ENCODE data around the gene DLG1. TPM values are rescaled to one million over a fixed set of nuclear protein-coding genes. Genes with fewer than 3 reads are reported as not detected.

The DLG1 gene
- polyA plus RNA-seq, 1 experiment = 58.9 TPM

DNA sequence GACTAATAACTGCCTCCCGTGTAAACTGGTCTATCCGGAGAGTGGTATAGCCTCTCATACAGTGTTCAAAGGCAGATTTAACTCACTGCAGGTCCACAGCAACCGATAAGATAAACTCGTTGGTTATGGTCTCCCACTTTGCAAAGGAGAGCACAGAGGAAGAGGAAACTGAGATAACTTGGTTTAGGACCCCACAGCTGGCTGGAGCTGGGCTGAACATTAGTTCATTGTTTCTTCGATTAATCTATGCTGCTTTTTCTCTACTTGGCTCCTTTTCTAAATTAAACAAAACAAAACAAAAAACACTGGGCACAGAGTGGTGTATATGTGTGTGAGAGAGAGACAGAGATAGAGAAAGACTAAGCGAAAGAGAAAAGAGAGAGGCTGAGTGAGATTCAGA, 5.0 kb upstream of the DLG1 start:
- Histone ChIP-seq H3K27me3 (ENCODE audit: control insufficient read depth, insufficient read depth, low read length) (no peaks in the 10 kb centered on the region), H3K9me3 (ENCODE audit: control insufficient read depth, insufficient read depth, low read length) (no peaks in the 10 kb centered on the region), H3K4me3 (ENCODE audit: low read depth, low read length) (no peak overlapping the region), H3K27ac (ENCODE audit: low read depth, low read length) (no peak overlapping the region)
- no peak for DNase-seq (ENCODE audit: low read depth, low spot score)
- TF ChIP-seq, protein P1, sequence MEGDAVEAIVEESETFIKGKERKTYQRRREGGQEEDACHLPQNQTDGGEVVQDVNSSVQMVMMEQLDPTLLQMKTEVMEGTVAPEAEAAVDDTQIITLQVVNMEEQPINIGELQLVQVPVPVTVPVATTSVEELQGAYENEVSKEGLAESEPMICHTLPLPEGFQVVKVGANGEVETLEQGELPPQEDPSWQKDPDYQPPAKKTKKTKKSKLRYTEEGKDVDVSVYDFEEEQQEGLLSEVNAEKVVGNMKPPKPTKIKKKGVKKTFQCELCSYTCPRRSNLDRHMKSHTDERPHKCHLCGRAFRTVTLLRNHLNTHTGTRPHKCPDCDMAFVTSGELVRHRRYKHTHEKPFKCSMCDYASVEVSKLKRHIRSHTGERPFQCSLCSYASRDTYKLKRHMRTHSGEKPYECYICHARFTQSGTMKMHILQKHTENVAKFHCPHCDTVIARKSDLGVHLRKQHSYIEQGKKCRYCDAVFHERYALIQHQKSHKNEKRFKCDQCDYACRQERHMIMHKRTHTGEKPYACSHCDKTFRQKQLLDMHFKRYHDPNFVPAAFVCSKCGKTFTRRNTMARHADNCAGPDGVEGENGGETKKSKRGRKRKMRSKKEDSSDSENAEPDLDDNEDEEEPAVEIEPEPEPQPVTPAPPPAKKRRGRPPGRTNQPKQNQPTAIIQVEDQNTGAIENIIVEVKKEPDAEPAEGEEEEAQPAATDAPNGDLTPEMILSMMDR (IDR thresholded peaks at IDR 0.05; ENCODE audit: low read depth, low read length) = no peak
- ChIA-PET CTCF (no interaction called here), POLR2A (interaction anchor here (1.0 kb wide), 1 partner anchor 8 kb away, joined by 3 read pairs; no protein-coding TSS in a partner anchor)

DNA sequence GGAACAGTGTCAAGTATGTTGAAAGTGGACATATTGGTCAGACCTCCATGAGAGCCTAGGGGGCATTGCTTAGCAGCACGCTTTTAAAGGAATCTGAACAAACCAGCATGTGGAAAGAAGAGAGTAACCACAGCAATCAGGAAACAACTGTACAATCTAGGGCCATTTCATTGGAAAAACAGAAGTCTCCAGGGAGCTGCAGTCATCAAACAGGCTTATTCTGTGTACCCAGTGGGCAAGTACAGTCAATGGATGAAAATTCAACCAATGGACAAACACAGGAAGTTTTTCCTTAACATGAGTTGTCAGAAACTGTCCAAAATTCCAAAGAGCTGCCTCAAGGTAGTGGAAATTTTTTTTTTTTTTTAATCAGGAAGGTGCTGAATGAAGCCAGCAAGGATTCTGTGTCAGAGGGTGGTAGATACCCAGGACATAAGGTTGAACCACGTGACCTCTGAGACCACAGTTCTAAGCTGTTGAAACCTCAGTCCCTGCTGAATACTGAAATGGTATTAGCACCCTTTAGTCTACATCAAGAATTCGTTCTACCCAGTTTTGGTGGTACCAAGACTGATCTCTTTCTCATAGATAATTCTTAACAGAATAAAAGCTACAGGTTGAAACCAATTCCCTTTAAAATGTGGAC, 4.4 kb upstream of the DLG1 start:
- TF ChIP-seq, protein P1 (IDR thresholded peaks at IDR 0.05; ENCODE audit: low read depth, low read length) = no peak
- Histone ChIP-seq H3K27ac (ENCODE audit: low read depth, low read length) (no peak overlapping the region), H3K4me3 (ENCODE audit: low read depth, low read length) (no peak overlapping the region), H3K27me3 (ENCODE audit: control insufficient read depth, insufficient read depth, low read length) (no peaks in the 10 kb centered on the region), H3K9me3 (ENCODE audit: control insufficient read depth, insufficient read depth, low read length) (no peaks in the 10 kb centered on the region)
- POLR2A ChIA-PET = interaction anchor here (1.0 kb wide), 1 partner anchor 9 kb away, joined by 3 read pairs; no protein-coding TSS in a partner anchor
- no peak for DNase-seq (ENCODE audit: low read depth, low spot score)
- CTCF ChIA-PET = no interaction called here

DNA sequence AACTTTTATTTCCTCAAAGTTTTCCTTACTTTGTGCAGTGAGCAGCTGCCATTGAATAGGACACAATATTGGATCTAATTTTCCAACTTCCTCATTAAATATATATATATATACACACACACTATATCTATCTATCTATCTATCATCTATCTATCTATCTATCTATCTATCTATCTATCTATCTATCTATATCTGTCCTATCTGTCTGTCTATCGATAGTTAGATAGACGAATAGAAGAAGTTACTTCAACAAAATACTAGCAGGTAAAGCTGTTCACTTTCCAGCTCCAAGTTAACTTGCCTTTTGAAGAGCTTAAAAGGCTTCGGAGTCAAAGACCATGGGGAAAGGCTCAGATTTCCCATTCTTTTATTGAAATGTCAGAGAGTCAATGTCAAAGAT, 3.6 kb upstream of the DLG1 start:
- TF ChIP-seq, protein P1 (IDR thresholded peaks at IDR 0.05; ENCODE audit: low read depth, low read length) = no peak
- Histone ChIP-seq H3K27me3 (ENCODE audit: control insufficient read depth, insufficient read depth, low read length) (no peaks in the 10 kb centered on the region), H3K4me3 (ENCODE audit: low read depth, low read length) (no peak overlapping the region), H3K9me3 (ENCODE audit: control insufficient read depth, insufficient read depth, low read length) (no peaks in the 10 kb centered on the region), H3K27ac (ENCODE audit: low read depth, low read length) (no peak overlapping the region)
- CTCF ChIA-PET = no interaction called here
- POLR2A ChIA-PET = no interaction called here
- no peak for DNase-seq (ENCODE audit: low read depth, low spot score)

DNA sequence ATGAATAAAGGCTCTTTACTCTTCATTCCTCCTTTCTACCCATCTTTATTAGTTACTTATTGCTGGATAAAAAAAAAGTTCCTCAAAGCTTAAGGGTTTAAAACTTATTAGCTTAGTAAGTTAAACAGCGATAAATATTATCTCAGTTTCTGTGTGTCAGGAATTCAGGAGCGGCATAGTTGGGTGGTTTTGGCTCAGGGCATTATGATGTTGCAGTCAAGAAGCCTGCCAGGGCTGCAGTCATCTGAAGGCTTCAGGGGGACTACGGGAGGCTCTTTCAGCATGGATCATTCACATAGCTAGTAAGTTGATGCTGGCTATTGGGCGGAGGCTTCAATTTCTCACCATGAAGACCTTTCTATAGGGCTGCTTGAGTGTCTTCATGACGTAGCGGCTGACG, 1.9 kb upstream of the DLG1 start:
- no peaks in the 10 kb centered on the region for H3K9me3 ChIP-seq (ENCODE audit: control insufficient read depth, insufficient read depth, low read length)
- no peak overlapping the region for H3K4me3 ChIP-seq (ENCODE audit: low read depth, low read length)
- DNase-seq (ENCODE audit: low read depth, low spot score) = no peak
- ChIA-PET POLR2A (no interaction called here), CTCF (no interaction called here)
- TF ChIP-seq, protein P1 (IDR thresholded peaks at IDR 0.05; ENCODE audit: low read depth, low read length) = no peak
- H3K27ac ChIP-seq (ENCODE audit: low read depth, low read length) = no peak overlapping the region
- no peaks in the 10 kb centered on the region for H3K27me3 ChIP-seq (ENCODE audit: control insufficient read depth, insufficient read depth, low read length)

DNA sequence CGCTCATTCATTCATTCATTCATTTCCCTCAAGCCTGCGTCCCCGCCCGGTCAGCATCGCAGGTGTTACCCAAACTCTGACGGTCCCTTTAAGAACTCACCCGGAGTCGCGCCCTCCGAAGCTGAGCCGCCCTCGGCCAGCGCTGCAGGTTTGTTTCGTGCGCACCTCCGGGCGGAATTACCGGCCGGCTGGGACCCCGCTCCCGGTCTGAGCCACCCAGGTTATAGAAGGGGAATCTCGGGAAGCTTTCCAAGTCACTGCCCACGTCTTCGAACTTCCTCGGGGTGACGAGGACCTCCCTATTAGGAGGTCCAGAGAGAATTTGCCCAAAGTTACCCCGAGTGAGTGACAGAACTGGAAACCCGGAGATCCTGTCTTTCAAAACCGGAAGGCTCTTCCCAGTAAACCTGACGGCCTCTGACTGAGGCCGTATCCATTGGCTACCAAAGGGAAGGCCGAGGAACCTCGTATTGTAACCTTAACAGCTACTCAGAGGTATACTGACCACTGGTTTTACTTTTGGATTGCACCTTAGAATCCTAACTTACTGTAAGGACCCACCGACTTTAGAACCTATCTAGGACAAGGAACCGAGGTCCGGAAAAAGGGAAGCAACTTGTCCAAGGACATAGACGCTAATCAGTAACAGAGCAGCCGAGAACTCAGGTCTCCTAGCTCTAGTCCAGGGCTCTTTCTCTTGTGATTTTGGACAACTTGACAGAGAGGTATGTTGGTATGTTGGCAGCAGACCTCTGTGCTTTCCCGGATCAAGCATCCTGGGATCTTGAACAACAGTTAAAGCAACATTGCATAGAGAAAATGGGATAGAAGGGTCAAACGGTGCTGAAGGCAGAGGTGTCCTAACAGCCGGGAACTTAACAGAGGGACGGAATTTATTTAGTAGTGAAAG, 788 bp upstream of the DLG1 start:
- H3K4me3 ChIP-seq (ENCODE audit: low read depth, low read length) = peak overlapping the region; percentile 96
- ChIA-PET POLR2A (no interaction called here), CTCF (no interaction called here)
- no peak for DNase-seq (ENCODE audit: low read depth, low spot score)
- H3K27ac ChIP-seq (ENCODE audit: low read depth, low read length) = no peak overlapping the region
- TF ChIP-seq, protein P1 (IDR thresholded peaks at IDR 0.05; ENCODE audit: low read depth, low read length) = no peak
- no peaks in the 10 kb centered on the region for H3K9me3 ChIP-seq (ENCODE audit: control insufficient read depth, insufficient read depth, low read length)
- no peaks in the 10 kb centered on the region for H3K27me3 ChIP-seq (ENCODE audit: control insufficient read depth, insufficient read depth, low read length)

Measured in AG04450 (cell line).